Fibroblast of pulmonary artery (primary cell): ENCODE results near the gene SYT7.
A peak's percentile ranks its signal among the peaks of the same experiment; 100 is the strongest.

Experiments used
- DNase-seq: peaks from one replicate; pipeline ENCODE4 v3.0.0-alpha.2; 2010; ENCODE audit warnings: low read depth
- H3K4me3 ChIP-seq: replicated peaks from 2 replicates; pipeline ENCODE4 v1.5.1; 2011; ENCODE audit warnings: low read depth, mild to moderate bottlenecking, control low read depth, low read length, moderate library complexity
- CTCF ChIP-seq: IDR thresholded peaks from 2 replicates; pipeline ENCODE4 v1.5.1; 2011; ENCODE audit warnings: mild to moderate bottlenecking, control low read depth, low read length, inconsistent platforms; ENCODE audit errors: missing control alignments

Gene SYT7

DNA sequence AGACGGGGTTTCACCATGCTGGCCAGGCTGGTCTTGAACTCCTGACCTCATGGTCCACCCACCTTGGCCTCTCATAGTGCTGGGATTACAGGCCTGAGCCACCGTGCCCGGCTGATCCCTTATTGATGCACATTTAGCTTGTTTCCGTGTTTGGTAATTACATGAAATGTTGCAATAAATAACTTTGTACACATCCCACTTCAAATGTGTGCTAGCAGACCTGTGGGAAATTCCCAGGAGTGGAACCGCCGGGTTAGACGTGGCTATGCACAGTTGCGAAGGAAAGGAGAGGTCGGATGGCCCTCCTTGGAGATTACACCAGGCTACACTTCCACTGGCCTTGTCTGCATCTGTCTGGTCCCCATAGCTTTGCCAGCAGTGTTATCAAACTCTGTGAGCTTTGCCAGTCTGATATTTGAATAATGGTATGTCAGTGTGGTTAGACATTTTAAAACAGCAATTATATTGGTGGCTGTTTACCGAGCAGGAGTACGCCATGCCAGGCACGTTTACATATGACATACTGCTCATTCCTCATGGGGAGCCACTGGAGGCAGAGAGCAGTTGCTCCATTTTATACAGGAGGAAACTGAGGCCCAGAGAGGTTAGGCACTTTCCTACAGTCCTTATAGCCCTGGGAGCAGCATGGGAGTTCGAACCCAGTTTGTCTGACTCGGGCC is 27.2 kb upstream of the SYT7 start:
- no peak for DNase-seq
- no peak overlapping the region for H3K4me3 ChIP-seq
- TF ChIP-seq CTCF = no peak

DNA sequence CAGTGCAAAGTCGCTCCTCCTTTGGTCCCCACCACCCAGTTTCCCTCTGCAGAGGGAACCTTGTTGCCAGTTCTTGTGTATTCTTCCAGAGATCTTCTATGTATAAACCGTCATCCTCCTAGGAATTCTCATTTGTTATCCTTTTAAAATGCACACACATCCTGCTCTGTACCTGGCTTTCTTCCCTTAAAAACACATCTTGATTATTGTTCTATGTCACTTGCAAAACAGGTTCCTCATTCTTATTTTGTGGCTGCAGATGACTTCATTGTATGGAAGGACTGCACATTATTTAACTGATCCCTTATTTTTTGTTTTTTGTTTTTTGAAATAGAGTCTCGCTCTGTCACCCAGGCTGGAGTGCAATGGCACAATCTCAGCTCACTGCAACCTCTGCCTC is 26.6 kb upstream of the SYT7 start:
- no peak overlapping the region for H3K4me3 ChIP-seq
- no peak for TF ChIP-seq CTCF
- no peak for DNase-seq

- no peak for DNase-seq
- no peak overlapping the region for H3K4me3 ChIP-seq
- TF ChIP-seq CTCF = no peak
These were observed 22.8 kb upstream of the SYT7 start for GRCh38 chr11:61603667-61604066.

DNA sequence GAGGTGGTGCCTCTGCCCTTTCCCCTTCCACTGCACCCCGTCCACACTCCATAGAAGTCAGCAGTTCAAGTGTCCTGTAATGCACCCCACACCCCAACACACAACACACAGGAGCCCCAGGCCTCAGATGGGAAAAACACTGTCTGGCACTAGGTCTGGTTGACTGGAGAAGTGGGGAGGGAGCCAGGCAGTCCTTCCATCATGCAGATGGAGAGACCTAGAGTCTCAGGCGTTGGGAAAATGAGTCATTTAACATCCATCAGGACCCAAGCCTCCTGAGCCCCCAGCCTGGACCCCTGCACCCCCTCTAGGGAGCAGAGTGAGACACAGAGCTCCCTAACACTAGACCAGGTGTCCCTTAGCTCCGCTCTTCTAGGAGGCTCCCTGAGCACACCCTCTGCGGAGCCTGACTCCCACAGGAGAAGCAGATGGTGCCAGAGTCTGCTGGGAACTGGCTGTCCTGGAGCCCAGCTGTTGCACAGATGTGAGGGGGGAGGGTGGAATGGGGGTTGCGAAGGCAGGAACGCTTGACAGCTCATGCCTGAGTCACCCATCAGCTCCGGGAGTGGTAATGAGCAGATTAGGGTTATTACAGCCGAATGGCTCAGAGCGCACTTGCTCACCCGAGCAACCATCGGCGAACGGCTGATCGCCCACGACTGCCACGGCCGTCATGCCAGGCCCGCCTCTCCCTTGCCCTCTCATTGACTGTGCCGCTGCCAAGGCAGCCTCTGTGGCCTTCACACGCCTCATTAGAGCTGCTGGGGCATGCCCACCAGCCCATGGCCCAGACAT is 22.1 kb upstream of the SYT7 start:
- no peak for TF ChIP-seq CTCF
- no peak overlapping the region for H3K4me3 ChIP-seq
- peak; percentile 91 for DNase-seq

DNA sequence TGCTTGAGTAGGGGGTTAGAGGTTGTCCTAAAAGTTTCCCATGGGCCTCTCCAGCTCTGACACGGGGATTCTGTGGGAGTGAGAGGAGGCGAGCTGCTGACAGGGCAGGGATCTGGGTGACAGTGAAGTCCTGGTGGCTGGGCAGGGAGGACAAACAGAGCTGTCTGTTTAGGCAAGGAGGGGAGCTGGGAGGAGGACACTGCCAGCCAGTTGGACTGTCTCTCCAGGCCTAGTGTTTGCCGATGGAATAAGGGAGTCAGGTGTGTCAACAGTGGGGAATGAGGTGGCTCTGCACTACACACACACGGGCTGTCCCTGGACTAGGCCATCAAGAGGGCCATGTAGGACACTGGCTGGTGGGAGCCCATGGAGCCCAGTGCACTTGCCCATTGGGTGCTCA is 20.6 kb upstream of the SYT7 start:
- H3K4me3 ChIP-seq = no peak overlapping the region
- TF ChIP-seq CTCF = no peak
- DNase-seq = no peak

DNA sequence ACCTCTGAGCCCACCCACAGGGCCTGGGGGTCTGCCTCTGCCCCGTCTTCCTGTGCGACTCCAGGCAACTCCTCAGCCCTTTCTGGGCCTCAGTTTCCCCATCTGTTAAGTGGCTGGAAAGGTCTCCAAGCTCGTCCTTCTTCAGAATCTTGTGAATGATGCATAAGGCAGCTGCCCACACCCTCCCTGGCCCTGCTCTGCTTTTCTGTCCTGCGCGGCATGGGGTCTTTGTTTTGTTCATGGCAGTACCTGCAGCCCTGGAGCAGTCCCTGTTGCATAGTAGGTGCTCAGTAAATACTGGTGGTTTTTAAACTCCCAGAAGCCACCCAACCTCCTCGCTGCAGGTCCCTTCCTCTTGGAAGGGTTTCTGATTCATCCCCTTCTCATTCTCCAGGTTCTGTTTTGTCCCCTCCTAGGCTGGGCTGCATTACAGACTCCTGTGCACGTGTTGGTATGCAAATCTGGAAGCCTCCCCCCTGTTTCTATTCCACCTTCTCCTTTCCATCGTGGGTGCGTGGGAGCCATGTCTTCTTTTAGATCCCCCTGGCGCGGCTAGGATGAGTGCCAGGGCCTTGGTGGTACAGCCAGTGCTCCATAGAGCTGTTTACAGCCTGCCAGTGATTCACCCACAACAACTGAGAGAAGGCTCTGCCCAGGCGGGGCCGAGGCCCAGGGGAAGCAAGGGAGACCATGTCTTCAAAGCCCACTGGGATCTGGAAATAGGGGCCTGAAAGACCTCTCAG is 19.3 kb upstream of the SYT7 start:
- H3K4me3 ChIP-seq = no peak overlapping the region
- TF ChIP-seq CTCF = no peak
- DNase-seq = no peak
